CD4-positive, alpha-beta T cell (primary cell): ENCODE measurements around the gene FAM186B. TPM values are rescaled to one million over a fixed set of nuclear protein-coding genes. Genes with fewer than 3 reads are reported as not detected.

Experiments
- ATAC-seq: fragments of 200-7000 bp; cut with Tn5 transposase; one replicate; pipeline ENCODE4 v1.10.0; 2022; ENCODE audit warnings: mild to moderate bottlenecking; ENCODE audit not compliant: poor library complexity
- CTCF ChIA-PET: fragments of 350-600 bp; sonication (Branson Sonifier 250); formaldehyde crosslinking; loops from one replicate; lab custom pipeline; 2021; ENCODE audit warnings: antibody characterized with exemption, inconsistent platforms; lab: Charles Lee
- POLR2A ChIA-PET: fragments of 350-600 bp; sonication (Branson Sonifier 250); formaldehyde crosslinking; loops from one replicate; lab custom pipeline; 2021; ENCODE audit warnings: antibody characterized with exemption, inconsistent platforms; lab: Charles Lee
- DNase-seq, 14 experiments: peaks; one replicate each; pipeline ENCODE4 v3.0.0-alpha.2; 2013 to 2020; ENCODE audit warnings: mixed read lengths in 2 of 14
- H3K27ac ChIP-seq, 2 donors: one replicate each; pipeline versions ENCODE4 v1.5.1 to v1.7.0; 2013; ENCODE audit warnings: low read length in 2 of 2, low read depth in 1 of 2, mild to moderate bottlenecking in 1 of 2
- H3K27me3 ChIP-seq, 2 experiments: 1 replicate in 1 of 2; 2 replicates in 1 of 2; pipeline versions ENCODE4 v1.6.1 to v1.7.0; 2013; ENCODE audit warnings: low read length in 2 of 2, control low read depth in 1 of 2, mild to moderate bottlenecking in 1 of 2, moderate library complexity in 1 of 2; ENCODE audit not compliant: insufficient read depth in 2 of 2, control insufficient read depth in 1 of 2
- H3K36me3 ChIP-seq: one replicate; pipeline ENCODE4 v1.6.1; 2013; ENCODE audit warnings: low read length, control low read depth; ENCODE audit not compliant: insufficient read depth
- H3K4me1 ChIP-seq: one replicate; pipeline ENCODE4 v1.6.1; 2013; ENCODE audit warnings: low read length, control low read depth; ENCODE audit not compliant: insufficient read depth
- H3K4me3 ChIP-seq: one replicate; pipeline ENCODE4 v1.5.1; 2013; ENCODE audit warnings: mild to moderate bottlenecking, low read length, moderate library complexity
- H3K9me3 ChIP-seq, 2 experiments: 1 replicate in 1 of 2; 2 replicates in 1 of 2; pipeline versions ENCODE4 v1.6.1 to v1.7.0; 2013; ENCODE audit warnings: low read length in 2 of 2, mild to moderate bottlenecking in 2 of 2, control low read depth in 1 of 2, moderate library complexity in 1 of 2; ENCODE audit not compliant: control insufficient read depth in 1 of 2, insufficient read depth in 1 of 2
- H3K27ac Mint-ChIP-seq: one replicate; pipeline ENCODE4 v1.8.0; 2020; ENCODE audit warnings: mixed read lengths
- H3K27me3 Mint-ChIP-seq: one replicate; pipeline ENCODE4 v1.8.0; 2021; ENCODE audit warnings: mixed read lengths
- H3K36me3 Mint-ChIP-seq: one replicate; pipeline ENCODE4 v1.8.0; 2021; ENCODE audit warnings: low read depth, mixed read lengths
- H3K4me1 Mint-ChIP-seq: one replicate; pipeline ENCODE4 v1.8.0; 2021; ENCODE audit warnings: low read depth, mixed read lengths
- H3K4me3 Mint-ChIP-seq: one replicate; pipeline ENCODE4 v1.8.0; 2020; ENCODE audit warnings: mild to moderate bottlenecking, mixed read lengths
- H3K9me3 Mint-ChIP-seq: one replicate; pipeline ENCODE4 v1.8.0; 2020; ENCODE audit warnings: mixed read lengths
- intact Hi-C, 2 experiments: fragments of 100-400 bp; cut with DNase I in 1 of 2; cut with micrococcal nuclease in 1 of 2; formaldehyde crosslinking; loops; one replicate each; pipeline versions ENCODE4 v1.15.1 to v1.9.0; 2023 to 2025; cut with DNase I, micrococcal nuclease
- total RNA-seq, 174 experiments: library from RNA in 2 of 174; stranded (reverse) in 2 of 174; gene quantifications; one replicate each; pipeline ENCODE4 v1.2.3 and lab custom pipeline; 2021 to 2026
- TF ChIP-seq, protein P1 (sequence below): fragments of 200-600 bp; IDR thresholded peaks from one replicate; pipeline ENCODE4 v1.8.0; 2022; ENCODE audit warnings: antibody characterized with exemption, mild to moderate bottlenecking

Gene FAM186B
- total RNA-seq, 2 experiments from 2014 or later, result 0.64 to 0.74 TPM

DNA sequence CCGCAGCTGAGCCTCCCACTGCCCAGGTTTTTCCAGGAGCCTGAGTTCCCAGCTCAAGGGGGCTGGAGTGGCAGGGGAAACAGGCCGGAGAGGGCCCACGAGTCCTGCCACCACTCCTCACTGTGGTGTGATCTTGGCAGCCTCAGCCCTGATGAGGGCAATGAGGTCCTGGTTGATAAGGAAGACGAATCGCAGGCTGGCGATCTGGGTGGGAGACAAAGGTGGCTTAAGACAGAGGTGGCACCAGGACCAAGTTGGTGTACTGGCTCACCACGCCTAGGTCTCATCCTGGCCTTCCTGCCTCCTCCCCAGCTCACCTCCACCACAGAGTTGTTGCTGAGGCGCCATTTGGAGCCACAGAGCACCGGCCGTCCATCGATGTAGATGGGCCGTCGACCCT lies 46.9 kb downstream of the FAM186B start:
- peaks cover under 1% of the 10 kb centered on the region for H3K27me3 Mint-ChIP-seq
- Histone ChIP-seq H3K9me3 (no peaks in the 10 kb centered on the region), H3K27ac (no peak overlapping the region), H3K27me3 (no peaks in the 10 kb centered on the region), H3K4me1 (peaks cover 6% of the 10 kb centered on the region), H3K36me3 (peaks cover 63% of the 10 kb centered on the region), H3K4me3 (no peak overlapping the region)
- ChIA-PET CTCF (no interaction called here), POLR2A (no interaction called here)
- no peaks in the 10 kb centered on the region for H3K9me3 Mint-ChIP-seq
- no peak overlapping the region for H3K27ac Mint-ChIP-seq
- peaks cover 64% of the 10 kb centered on the region for H3K36me3 Mint-ChIP-seq
- ATAC-seq, result no peak
- H3K4me1 Mint-ChIP-seq, result peaks cover 12% of the 10 kb centered on the region
- DNase-seq, result no peak
- intact Hi-C loops, result no loop called here
- no peak overlapping the region for H3K4me3 Mint-ChIP-seq
- TF ChIP-seq, protein P1, sequence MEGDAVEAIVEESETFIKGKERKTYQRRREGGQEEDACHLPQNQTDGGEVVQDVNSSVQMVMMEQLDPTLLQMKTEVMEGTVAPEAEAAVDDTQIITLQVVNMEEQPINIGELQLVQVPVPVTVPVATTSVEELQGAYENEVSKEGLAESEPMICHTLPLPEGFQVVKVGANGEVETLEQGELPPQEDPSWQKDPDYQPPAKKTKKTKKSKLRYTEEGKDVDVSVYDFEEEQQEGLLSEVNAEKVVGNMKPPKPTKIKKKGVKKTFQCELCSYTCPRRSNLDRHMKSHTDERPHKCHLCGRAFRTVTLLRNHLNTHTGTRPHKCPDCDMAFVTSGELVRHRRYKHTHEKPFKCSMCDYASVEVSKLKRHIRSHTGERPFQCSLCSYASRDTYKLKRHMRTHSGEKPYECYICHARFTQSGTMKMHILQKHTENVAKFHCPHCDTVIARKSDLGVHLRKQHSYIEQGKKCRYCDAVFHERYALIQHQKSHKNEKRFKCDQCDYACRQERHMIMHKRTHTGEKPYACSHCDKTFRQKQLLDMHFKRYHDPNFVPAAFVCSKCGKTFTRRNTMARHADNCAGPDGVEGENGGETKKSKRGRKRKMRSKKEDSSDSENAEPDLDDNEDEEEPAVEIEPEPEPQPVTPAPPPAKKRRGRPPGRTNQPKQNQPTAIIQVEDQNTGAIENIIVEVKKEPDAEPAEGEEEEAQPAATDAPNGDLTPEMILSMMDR, result no peak

DNA sequence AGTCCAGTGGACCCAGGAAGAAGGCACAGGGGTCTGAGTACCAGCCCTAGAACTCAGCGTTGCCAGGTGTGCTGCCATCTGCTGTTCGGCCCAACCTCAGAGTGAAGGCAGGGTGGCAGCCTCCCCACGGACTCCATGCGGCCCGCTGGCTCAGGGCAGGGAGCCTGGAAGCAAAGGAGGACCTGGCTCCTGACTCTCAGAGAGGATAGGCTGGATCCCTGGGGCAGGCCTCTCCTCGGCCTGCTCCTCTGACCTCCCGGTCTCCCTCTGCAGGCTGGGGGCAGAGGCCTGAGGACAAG lies 47.6 kb downstream of the FAM186B start:
- ATAC-seq (no peak), DNase-seq (no peak)
- peaks cover 57% of the 10 kb centered on the region for H3K36me3 Mint-ChIP-seq
- peaks cover 56% of the 10 kb centered on the region for H3K36me3 ChIP-seq
- no peaks in the 10 kb centered on the region for H3K27me3 ChIP-seq
- H3K4me1 Mint-ChIP-seq, result peaks cover 15% of the 10 kb centered on the region
- intact Hi-C loops, result no loop called here
- TF ChIP-seq, protein P1, result no peak
- peaks cover 4% of the 10 kb centered on the region for H3K27me3 Mint-ChIP-seq
- no peak overlapping the region for H3K4me3 ChIP-seq
- H3K9me3 Mint-ChIP-seq, result no peaks in the 10 kb centered on the region
- no peak overlapping the region for H3K27ac ChIP-seq
- no peak overlapping the region for H3K4me3 Mint-ChIP-seq
- ChIA-PET POLR2A (no interaction called here), CTCF (no interaction called here)
- no peak overlapping the region for H3K27ac Mint-ChIP-seq
- H3K9me3 ChIP-seq, result no peaks in the 10 kb centered on the region
- H3K4me1 ChIP-seq, result peaks cover 6% of the 10 kb centered on the region

DNA sequence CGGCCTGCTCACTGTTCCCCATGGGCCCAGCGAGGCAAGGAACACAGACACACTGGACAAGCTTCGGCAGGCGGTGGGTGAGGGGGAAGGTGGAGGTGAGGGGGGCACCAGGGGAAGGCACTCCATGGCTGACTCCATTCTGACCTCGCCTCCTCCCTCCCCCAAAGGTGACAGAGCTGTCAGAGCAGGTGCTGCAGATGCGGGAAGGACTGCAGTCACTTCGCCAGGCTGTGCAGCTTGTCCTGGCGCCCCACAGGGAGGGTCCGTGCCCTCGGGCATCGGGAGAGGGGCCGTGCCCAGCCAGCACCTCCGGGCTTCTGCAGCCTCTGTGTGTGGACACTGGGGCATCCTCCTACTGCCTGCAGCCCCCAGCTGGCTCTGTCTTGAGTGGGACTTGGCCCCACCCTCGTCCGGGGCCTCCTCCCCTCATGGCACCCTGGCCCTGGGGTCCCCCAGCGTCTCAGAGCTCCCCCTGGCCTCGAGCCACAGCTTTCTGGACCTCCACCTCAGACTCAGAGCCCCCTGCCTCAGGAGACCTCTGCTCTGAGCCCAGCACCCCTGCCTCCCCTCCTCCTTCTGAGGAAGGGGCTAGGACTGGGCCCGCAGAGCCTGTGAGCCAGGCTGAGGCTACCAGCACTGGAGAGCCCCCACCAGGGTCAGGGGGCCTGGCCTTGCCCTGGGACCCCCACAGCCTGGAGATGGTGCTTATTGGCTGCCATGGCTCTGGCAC lies 48.1 kb downstream of the FAM186B start:
- ChIA-PET CTCF (interaction anchor here (1.2 kb wide), 1 partner anchor 66 kb away, joined by 3 read pairs; the partner anchor contains the start of gene PRPF40B), POLR2A (no interaction called here)
- TF ChIP-seq, protein P1, result no peak
- peaks cover 4% of the 10 kb centered on the region for H3K27me3 Mint-ChIP-seq
- H3K27ac ChIP-seq, result no peak overlapping the region
- no peaks in the 10 kb centered on the region for H3K27me3 ChIP-seq
- intact Hi-C loops, result no loop called here
- ATAC-seq, result no peak
- H3K27ac Mint-ChIP-seq, result no peak overlapping the region
- peaks cover 6% of the 10 kb centered on the region for H3K4me1 ChIP-seq
- no peaks in the 10 kb centered on the region for H3K9me3 ChIP-seq
- H3K4me3 Mint-ChIP-seq, result no peak overlapping the region
- peaks cover 51% of the 10 kb centered on the region for H3K36me3 ChIP-seq
- H3K4me1 Mint-ChIP-seq, result peaks cover 12% of the 10 kb centered on the region
- H3K4me3 ChIP-seq, result no peak overlapping the region
- H3K9me3 Mint-ChIP-seq, result no peaks in the 10 kb centered on the region
- DNase-seq, result no peak
- peaks cover 52% of the 10 kb centered on the region for H3K36me3 Mint-ChIP-seq
